ENCODE data around the gene SERPINB6.
A peak's percentile ranks its signal among the peaks of the same experiment; 100 is the strongest.
"Not testable (repeated sequence)": the region's sequence is repeated elsewhere in the genome, so short reads cannot be mapped to it uniquely, and the experiment has no call there.

Gene SERPINB6

DNA sequence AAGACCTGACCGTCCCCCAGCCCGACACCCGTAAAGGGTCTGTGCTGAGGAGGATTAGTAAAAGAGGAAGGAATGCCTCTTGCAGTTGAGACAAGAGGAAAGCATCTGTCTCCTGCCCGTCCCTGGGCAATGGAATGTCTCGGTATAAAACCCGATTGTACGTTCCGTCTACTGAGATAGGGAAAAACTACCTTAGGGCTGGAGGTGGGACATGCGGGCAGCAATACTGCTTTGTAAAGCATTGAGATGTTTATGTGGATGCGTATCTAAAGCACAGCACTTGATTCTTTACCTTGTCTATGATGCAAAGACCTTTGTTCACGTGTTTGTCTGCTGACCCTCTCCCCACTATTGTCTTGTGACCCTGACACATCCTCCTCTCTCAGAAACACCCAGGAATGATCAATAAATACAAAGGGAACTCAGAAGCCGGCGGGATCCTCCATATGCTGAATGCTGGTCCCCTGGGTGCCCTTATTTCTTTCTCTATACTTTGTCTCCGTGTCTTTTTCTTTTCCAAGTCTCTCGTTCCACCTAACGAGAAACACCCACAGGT lies 62.2 kb downstream of the SERPINB6 start:
- ATAC-seq = not testable (repeated sequence)

DNA sequence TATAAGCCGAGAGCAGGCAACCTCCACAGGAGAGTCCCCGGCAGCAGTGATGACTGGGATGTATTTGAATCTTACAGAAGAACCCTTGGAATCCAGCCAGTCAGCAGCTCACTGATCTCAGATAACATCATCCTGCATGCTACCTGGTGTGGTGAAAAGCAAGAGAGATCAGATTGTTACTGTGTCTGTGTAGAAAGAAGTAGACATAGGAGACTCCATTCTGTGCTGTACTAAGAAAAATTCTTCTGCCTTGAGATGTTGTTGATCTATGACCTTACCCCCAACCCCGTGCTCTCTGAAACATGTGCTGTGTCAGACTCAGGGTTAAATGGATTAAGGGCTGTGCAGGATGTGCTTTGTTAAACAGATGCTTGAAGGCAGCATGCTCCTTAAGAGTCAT lies 62.9 kb downstream of the SERPINB6 start:
- not testable (repeated sequence) for ATAC-seq

DNA sequence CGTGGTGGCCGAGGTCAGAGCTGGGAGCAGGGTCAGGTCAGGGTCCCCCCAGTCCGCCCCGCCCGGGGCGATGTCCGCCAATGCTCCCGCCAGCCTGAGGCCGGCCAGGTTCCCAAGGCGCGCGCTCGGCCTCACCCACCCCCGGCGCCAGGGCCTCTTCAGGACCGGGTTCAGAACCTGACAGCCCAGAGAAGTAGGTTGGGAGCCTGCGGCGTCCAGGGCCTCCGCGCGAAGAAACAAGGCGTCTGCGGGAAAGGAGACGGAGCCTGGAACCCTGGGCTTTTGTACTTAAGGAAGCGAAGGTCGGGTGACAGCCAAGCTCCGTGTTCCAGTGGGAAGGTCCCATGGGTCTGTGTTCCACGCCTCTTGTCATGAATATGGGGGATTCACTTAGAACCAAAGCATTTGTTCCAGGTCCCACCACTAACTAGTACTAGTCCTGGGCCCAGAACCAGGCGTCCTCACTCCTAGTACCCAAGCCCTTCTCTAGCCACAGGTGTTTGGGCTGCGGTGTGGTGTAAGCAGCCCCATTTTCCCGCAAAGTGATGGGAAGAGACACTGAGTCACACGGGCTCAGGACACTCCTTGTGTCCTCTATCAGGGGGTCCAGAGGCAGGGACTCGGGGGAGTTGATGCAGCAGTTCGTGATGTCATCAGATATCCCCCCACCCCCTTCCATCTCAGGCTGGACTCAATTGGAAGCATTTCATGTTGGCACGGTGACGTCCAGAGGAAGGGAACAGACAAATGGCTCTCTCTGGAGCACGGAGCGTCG lies 67.8 kb downstream of the SERPINB6 start:
- ATAC-seq = not testable (repeated sequence)

DNA sequence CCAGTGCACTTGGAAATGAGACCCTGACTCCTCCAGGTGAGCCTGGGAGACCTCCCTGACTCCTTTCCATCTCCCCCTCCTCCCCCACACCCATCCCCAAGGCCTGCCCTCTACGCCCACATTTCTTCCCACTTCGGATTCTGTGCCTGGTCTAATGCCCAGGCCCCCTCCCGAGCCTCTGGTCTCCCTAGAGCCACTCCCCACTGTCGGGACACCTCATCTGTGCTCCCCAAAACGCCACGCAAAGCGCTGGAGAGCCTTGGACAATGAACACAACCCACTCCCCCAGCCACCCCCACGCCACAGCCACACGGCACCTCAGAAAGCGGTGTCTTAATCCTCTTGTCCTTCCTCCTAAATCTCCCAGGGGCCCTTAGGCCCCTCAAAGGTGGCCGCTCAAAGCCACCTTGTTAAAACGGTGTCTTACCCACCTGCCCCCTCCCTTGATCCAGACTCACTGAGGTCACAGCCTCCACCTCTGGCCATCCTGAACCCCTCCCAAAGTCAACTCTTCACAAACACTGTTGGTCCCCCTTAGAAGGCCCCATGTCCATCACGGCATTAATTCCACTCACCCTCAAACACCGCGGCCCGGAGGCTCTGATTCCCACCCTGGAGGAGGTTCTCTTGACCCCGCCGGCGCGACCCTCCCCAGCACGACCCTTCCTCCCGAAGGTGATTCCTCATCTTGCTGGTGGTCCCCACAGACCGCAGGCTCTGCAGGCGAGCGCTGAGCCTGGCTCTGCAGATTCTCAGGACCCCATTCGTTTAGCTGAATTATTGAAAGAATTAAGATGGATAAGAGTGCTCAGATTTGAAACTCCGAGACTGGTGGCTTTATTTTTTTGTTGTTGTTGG lies 69.5 kb downstream of the SERPINB6 start:
- not testable (repeated sequence) for ATAC-seq

DNA sequence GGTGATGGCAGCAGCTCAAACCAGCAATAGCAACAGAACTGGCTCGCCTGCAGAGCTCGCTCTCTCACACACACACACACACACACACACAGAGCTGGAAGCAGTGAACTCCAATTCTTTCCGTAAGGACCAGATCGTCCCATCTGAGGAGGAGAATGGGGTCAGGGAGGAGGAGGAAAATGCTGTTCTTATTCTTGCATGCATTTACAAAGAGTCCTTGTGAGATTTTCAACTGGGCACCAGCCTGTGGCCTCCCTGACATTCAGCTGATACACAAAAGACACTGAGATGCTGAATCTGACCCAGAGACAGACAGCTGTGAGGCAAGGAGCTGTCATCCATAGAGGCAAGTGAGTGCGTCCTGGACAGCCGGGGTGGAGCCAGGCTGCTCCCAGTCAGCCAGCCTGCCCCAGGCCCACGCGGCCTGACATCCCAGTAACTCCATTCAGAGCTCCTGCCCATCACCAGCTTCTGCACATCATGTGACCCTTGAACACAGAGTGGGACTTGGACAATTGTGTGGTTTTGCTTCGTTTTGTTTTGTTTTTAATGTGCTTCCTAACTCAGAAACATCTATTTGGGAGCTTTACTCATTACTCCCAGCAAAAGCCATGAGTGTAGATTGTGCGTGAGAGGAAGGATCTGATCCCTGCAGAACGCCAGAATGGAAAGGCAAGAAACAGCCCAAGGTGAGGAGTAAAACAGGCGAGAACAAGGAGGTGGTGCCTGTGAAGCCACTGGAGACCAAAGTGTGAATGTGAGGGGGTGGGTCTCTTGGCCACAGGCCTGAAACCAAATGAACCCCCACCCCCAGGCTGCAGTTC lies 70.3 kb downstream of the SERPINB6 start:
- ATAC-seq = no peak

DNA sequence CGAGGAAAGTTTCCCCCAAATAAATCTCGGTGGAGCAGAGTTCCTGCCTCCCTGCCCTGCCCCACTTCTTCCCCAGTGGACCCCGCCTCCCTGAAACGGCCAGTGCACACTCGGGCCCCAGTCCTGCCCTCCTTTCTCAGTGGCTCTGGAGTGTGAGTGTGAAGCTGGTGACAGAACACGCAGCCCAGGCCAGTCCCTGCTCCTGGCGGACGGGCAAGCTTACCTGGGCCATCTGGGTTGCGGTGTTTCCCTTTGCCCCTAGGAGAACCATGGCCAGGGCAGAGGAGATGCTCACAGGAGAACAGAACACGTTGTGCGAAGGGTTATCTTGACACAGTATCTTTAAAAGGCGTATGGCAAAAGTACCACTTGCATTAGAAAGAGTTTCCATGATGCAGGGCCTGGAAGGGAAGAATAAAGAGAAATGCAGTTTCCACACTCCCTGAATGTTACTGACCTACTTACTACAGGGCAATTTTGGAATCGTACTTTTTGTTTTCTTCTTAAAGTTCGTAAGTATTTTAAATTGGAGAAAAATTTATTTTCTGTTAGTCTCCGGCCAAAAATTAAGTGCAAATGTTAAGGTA lies 71.1 kb downstream of the SERPINB6 start:
- peak in 1 of 2 donors; percentile 11 for ATAC-seq

DNA sequence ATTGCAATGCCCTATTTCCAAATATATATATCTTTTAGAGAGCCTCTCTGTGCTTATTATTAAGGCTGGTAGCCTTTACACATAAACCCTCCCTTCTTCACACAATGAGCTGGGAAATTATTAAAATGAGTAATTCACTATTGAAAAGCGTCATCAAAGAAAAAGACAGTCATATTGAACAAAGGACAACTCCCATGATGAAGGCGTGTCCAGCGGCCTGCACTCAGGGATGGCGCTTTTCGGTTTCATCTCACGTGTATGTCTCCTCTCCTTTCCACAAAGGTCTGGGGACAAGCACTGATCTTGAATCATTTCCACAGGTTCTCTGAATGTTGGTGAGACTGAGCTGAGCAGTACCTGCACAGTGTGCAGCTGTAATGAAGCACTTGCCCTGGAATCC lies 71.8 kb downstream of the SERPINB6 start:
- ATAC-seq = peak; percentile 48 to 49
